B cell (primary cell): Measurements from ENCODE around the gene NANOS3. TPM values are rescaled to one million over a fixed set of nuclear protein-coding genes. Genes with fewer than 3 reads are reported as not detected.

Experiments used
- ATAC-seq: fragments of 200-7000 bp; cut with Tn5 transposase; one replicate; pipeline ENCODE4 v1.10.0; 2021; ENCODE audit warnings: low read depth, mild to moderate bottlenecking, moderate number of reproducible peaks, moderate library complexity
- CTCF ChIA-PET: fragments of 350-600 bp; sonication (Branson Sonifier 250); formaldehyde crosslinking; loops from one replicate; lab custom pipeline; 2021; ENCODE audit warnings: antibody characterized with exemption, inconsistent platforms; lab: Charles Lee
- POLR2A ChIA-PET: fragments of 350-600 bp; sonication (Branson Sonifier 250); formaldehyde crosslinking; loops from one replicate; lab custom pipeline; 2021; ENCODE audit warnings: antibody characterized with exemption; lab: Charles Lee
- DNase-seq: peaks from one replicate; pipeline ENCODE4 v3.0.0; 2013
- H2AFZ ChIP-seq: 2 replicates; pipeline ENCODE4 v1.6.1; 2012; ENCODE audit warnings: mild to moderate bottlenecking, low read depth, low read length; ENCODE audit not compliant: insufficient read depth, poor library complexity, severe bottlenecking
- H3K27ac ChIP-seq, 2 donors: 1 replicate in 1 of 2; 2 replicates in 1 of 2; pipeline ENCODE4 v1.5.1; 2012 to 2013; ENCODE audit warnings: low read length in 2 of 2, mild to moderate bottlenecking in 2 of 2, moderate library complexity in 1 of 2
- H3K27me3 ChIP-seq, 4 experiments: fragments of 200-600 bp in 1 of 4; sonication (generic) in 1 of 4; replicated peaks in 1 of 4; 1 replicate in 2 of 4; 2 replicates in 2 of 4; pipeline versions ENCODE4 v1.6.1 to v1.7.0; 2013 to 2016; ENCODE audit warnings: low read length in 3 of 4, mild to moderate bottlenecking in 2 of 4, mixed read lengths in 1 of 4, moderate library complexity in 1 of 4; ENCODE audit not compliant: insufficient read depth in 4 of 4, control insufficient read depth in 3 of 4; ENCODE audit errors: control extremely low read depth in 1 of 4
- H3K36me3 ChIP-seq, 2 experiments: replicated peaks in 1 of 2; 1 replicate in 1 of 2; 2 replicates in 1 of 2; pipeline versions ENCODE4 v1.6.1 to v1.7.1; 2013; ENCODE audit warnings: low read length in 1 of 2; ENCODE audit not compliant: insufficient read depth in 2 of 2, control insufficient read depth in 1 of 2; ENCODE audit errors: control extremely low read depth in 1 of 2, extremely low read depth in 1 of 2
- H3K4me1 ChIP-seq, 2 donors: fragments of 200-600 bp in 1 of 2; sonication (generic) in 1 of 2; 1 replicate in 1 of 2; 2 replicates in 1 of 2; pipeline versions ENCODE4 v1.5.1 to v1.6.1; 2013 to 2017; ENCODE audit warnings: low read length in 2 of 2; ENCODE audit not compliant: control insufficient read depth in 2 of 2, insufficient read depth in 2 of 2
- H3K4me2 ChIP-seq: replicated peaks from 2 replicates; pipeline ENCODE3; 2012; ENCODE audit warnings: mild to moderate bottlenecking, low read depth, low read length; ENCODE audit not compliant: poor library complexity, severe bottlenecking
- H3K4me3 ChIP-seq, 5 experiments: fragments of 200-600 bp in 1 of 5; sonication (generic) in 1 of 5; 1 replicate in 3 of 5; 2 replicates in 2 of 5; pipeline versions ENCODE4 v1.5.1 to v1.7.0; 2011 to 2016; ENCODE audit warnings: low read length in 4 of 5, mild to moderate bottlenecking in 4 of 5, low read depth in 2 of 5, control low read depth in 1 of 5, moderate library complexity in 1 of 5; ENCODE audit not compliant: insufficient read depth in 1 of 5; ENCODE audit errors: control extremely low read depth in 1 of 5, extremely low read depth in 1 of 5
- H3K79me2 ChIP-seq: fragments of 200-600 bp; sonication (generic); one replicate; pipeline ENCODE4 v1.6.0; 2016; ENCODE audit warnings: low read length; ENCODE audit not compliant: control insufficient read depth, insufficient read depth
- H3K9ac ChIP-seq: fragments of 200-600 bp; sonication (generic); 2 replicates; pipeline ENCODE4 v1.6.1; 2017; ENCODE audit warnings: mild to moderate bottlenecking, low read length, moderate library complexity
- H3K9me3 ChIP-seq, 3 donors: one replicate each; pipeline versions ENCODE4 v1.6.1 to v1.7.1; 2013; ENCODE audit warnings: low read length in 2 of 3; ENCODE audit not compliant: control insufficient read depth in 2 of 3, insufficient read depth in 1 of 3; ENCODE audit errors: control extremely low read depth in 1 of 3
- H4K20me1 ChIP-seq: 2 replicates; pipeline ENCODE4 v1.6.0; 2012; ENCODE audit warnings: mild to moderate bottlenecking, low read length; ENCODE audit not compliant: insufficient read depth, control insufficient read depth, poor library complexity, severe bottlenecking
- H3K27ac Mint-ChIP-seq: one replicate; pipeline ENCODE4 v1.8.0; 2021; ENCODE audit warnings: mixed read lengths
- H3K27me3 Mint-ChIP-seq: one replicate; pipeline ENCODE4 v1.8.0; 2021; ENCODE audit warnings: mixed read lengths
- H3K4me1 Mint-ChIP-seq: one replicate; pipeline ENCODE4 v1.8.0; 2021; ENCODE audit warnings: mixed read lengths
- H3K4me3 Mint-ChIP-seq: one replicate; pipeline ENCODE4 v1.8.0; 2021; ENCODE audit warnings: mixed read lengths
- H3K9me3 Mint-ChIP-seq: one replicate; pipeline ENCODE4 v1.8.0; 2022; ENCODE audit warnings: mixed read lengths; ENCODE audit not compliant: insufficient read depth
- CTCF ChIP-seq: fragments of 200-600 bp; IDR thresholded peaks from one replicate; pipeline ENCODE4 v1.8.0; 2022; ENCODE audit warnings: antibody characterized with exemption, mild to moderate bottlenecking
- EZH2 ChIP-seq: IDR thresholded peaks from 2 replicates; pipeline ENCODE4 v1.6.1; 2012; ENCODE audit warnings: borderline replicate concordance, low read depth, mild to moderate bottlenecking, moderate library complexity, low read length; ENCODE audit not compliant: insufficient read depth, poor library complexity, severe bottlenecking
- WGBS: methylation state at CpG from one replicate; pipeline ENCODE4 v1.1.5; 2013; ENCODE audit warnings: missing lambda C conversion rate; ENCODE audit not compliant: insufficient coverage; 5-methylcytosine and 5-hydroxymethylcytosine counted together
- intact Hi-C: fragments of 100-400 bp; cut with micrococcal nuclease; formaldehyde crosslinking; loops from one replicate; pipeline ENCODE4 v1.10.0; 2022
- polyA plus RNA-seq: library from polyadenylated mRNA; depleted of rRNA; stranded (reverse); fragments of >200 nt; gene quantifications from 2 replicates; pipeline ENCODE4 v1.2.3, GENCODE V29; 2012
- total RNA-seq, 2 donors: library from RNA; stranded (reverse); fragments of 120-200 nt in 1 of 2; gene quantifications; 1 replicate in 1 of 2; 2 replicates in 1 of 2; pipeline versions ENCODE4 v1.2.3 to v1.2.4, GENCODE V29; 2013 to 2022

Gene NANOS3
- total and polyA plus RNA-seq, 2 donors (not counting 1 experiment from before 2014, with no cell fraction given) = 0.49 TPM; not detected in 1

- ChIA-PET POLR2A (interaction anchor here (0.6 kb wide), 3 partner anchors 13 to 654 kb away, joined by 3 to 5 read pairs (median 4); no protein-coding TSS in a partner anchor), CTCF (interaction anchor here (1.0 to 7.4 kb wide), 5 partner anchors 16 to 267 kb away, joined by 3 to 250 read pairs (median 5); partner anchors contain the start of gene ZSWIM4)
- Histone ChIP-seq H3K36me3 (no peaks in the 10 kb centered on the region), H3K9ac (no peak overlapping the region), H3K27me3 (peaks cover 0 to 56% (median 20%) of the 10 kb centered on the region in 4 experiments), H3K9me3 (peaks cover 0 to 7% (median 0%) of the 10 kb centered on the region in 3 donors), H2AFZ (no peak overlapping the region), H3K27ac (no peak overlapping the region), H4K20me1 (no peaks in the 10 kb centered on the region), H3K4me2 (peak overlapping the region; percentile 94), H3K4me1 (peaks cover 26 to 28% of the 10 kb centered on the region in 2 donors), H3K79me2 (no peaks in the 10 kb centered on the region), H3K4me3 (peak overlapping the region in 3 of 5 experiments; percentile 27 to 67 (median 50))
- H3K9me3 Mint-ChIP-seq = no peaks in the 10 kb centered on the region
- DNase-seq = no peak
- intact Hi-C loops = loop anchor here (5.0 kb wide), 1 partner anchor 763 kb away; the partner anchor contains the start of gene LYL1
- peaks cover 29% of the 10 kb centered on the region for H3K4me1 Mint-ChIP-seq
- H3K4me3 Mint-ChIP-seq = peak overlapping the region; percentile 88
- no peak overlapping the region for H3K27ac Mint-ChIP-seq
- H3K27me3 Mint-ChIP-seq = peaks cover 45% of the 10 kb centered on the region
- no peak for ATAC-seq
- TF ChIP-seq EZH2 (peak; percentile 66), CTCF (no peak)
- 5% methylated on average over 63 of the region's 113 CpGs for WGBS
Observed at GRCh38 chr19:13864667-13865570, 12.0 kb upstream of the NANOS3 start.
